Measurements from ENCODE around the gene ONECUT3. TPM values are rescaled to one million over a fixed set of nuclear protein-coding genes. Genes with fewer than 3 reads are reported as not detected.

Gene ONECUT3

DNA sequence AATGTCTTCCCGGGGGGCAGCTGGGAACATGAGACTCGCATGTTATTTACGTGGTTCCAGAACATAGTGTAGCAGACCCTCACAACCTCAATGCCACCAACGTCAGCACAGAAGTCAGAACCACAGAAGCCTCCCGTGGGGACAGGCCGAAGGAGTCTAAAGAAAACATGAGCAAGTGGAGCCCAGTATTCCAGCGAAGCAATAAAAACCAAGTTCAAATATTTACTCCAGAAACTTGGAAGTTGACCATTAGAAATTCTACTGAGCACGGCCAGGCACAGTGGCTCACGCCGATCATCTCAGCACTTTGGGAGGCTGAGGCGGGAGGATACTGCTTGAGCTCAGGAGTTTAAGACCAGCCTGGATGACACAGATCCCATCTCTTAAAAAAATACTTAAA lies 76.7 kb downstream of the ONECUT3 start:
- no peak overlapping the region for H3K9ac ChIP-seq (ENCODE audit: low read depth, low read length, poor library complexity)
- no peaks in the 10 kb centered on the region for H3K27me3 ChIP-seq (ENCODE audit: control insufficient read depth in 3 of 3, insufficient read depth in 3 of 3, low read depth in 1 of 3, low read length in 3 of 3)
- H3K18ac ChIP-seq (ENCODE audit: low read length), result no peak overlapping the region
- no peak overlapping the region for H2BK12ac ChIP-seq (ENCODE audit: low read length)
- peaks cover 25% of the 10 kb centered on the region for H3K79me1 ChIP-seq (ENCODE audit: low read depth, low read length)
- H3K14ac ChIP-seq (ENCODE audit: low read length), result no peak overlapping the region
- no CpG with 5 or more reads among the region's 11 CpGs for WGBS, 2 donors (ENCODE audit: extremely low coverage in 2 of 2, insufficient read length in 2 of 2, insufficient replicate concordance in 1 of 2)
- no peak overlapping the region for H2BK15ac ChIP-seq (ENCODE audit: low read length)
- H2BK120ac ChIP-seq (ENCODE audit: low read depth, low read length), result no peak overlapping the region
- peaks cover 9 to 43% of the 10 kb centered on the region in 2 donors for H3K36me3 ChIP-seq (replicated peaks in 1 of 2; ENCODE audit: control insufficient read depth in 2 of 2, insufficient read depth in 2 of 2, low read length in 2 of 2)
- no peak overlapping the region for H4K91ac ChIP-seq (ENCODE audit: low read depth, low read length, poor library complexity)
- H3K4me2 ChIP-seq (ENCODE audit: insufficient read depth, low read length, poor library complexity, severe bottlenecking), result no peak overlapping the region
- peaks cover 3 to 11% of the 10 kb centered on the region in 2 donors for H3K4me1 ChIP-seq (ENCODE audit: control insufficient read depth in 2 of 2, insufficient read depth in 1 of 2, low read depth in 1 of 2, low read length in 2 of 2)
- no peak overlapping the region for H3K4ac ChIP-seq (ENCODE audit: low read length)
- no peak overlapping the region for H3K27ac ChIP-seq (replicated peaks; ENCODE audit: low read length)
- H3K4me3 ChIP-seq (ENCODE audit: low read length in 2 of 2), result no peak overlapping the region
- DNase-seq (ENCODE audit: low spot score), result no peak
- H3K23ac ChIP-seq (ENCODE audit: low read depth, low read length, poor library complexity), result no peak overlapping the region
- H2AK5ac ChIP-seq (ENCODE audit: low read depth, low read length), result no peak overlapping the region
- no peak overlapping the region for H2BK5ac ChIP-seq (ENCODE audit: low read length)
- H4K8ac ChIP-seq (ENCODE audit: low read depth, low read length), result no peak overlapping the region
- H3K9me3 ChIP-seq (replicated peaks in 1 of 2; ENCODE audit: control insufficient read depth in 2 of 2, insufficient read depth in 1 of 2, low read depth in 1 of 2, low read length in 2 of 2), result peaks cover 0 to 1% of the 10 kb centered on the region in 2 donors
- no peak overlapping the region for H2AFZ ChIP-seq (ENCODE audit: low read length)

- H4K91ac ChIP-seq (ENCODE audit: low read depth, low read length, poor library complexity), result no peak overlapping the region
- peaks cover 25% of the 10 kb centered on the region for H3K79me1 ChIP-seq (ENCODE audit: low read depth, low read length)
- no peak overlapping the region for H3K9ac ChIP-seq (ENCODE audit: low read depth, low read length, poor library complexity)
- H4K8ac ChIP-seq (ENCODE audit: low read depth, low read length), result no peak overlapping the region
- no peak overlapping the region for H3K4ac ChIP-seq (ENCODE audit: low read length)
- no peak overlapping the region for H2BK15ac ChIP-seq (ENCODE audit: low read length)
- H2BK5ac ChIP-seq (ENCODE audit: low read length), result no peak overlapping the region
- H3K4me1 ChIP-seq (ENCODE audit: control insufficient read depth in 2 of 2, insufficient read depth in 1 of 2, low read depth in 1 of 2, low read length in 2 of 2), result peaks cover 3 to 11% of the 10 kb centered on the region in 2 donors
- H2AK5ac ChIP-seq (ENCODE audit: low read depth, low read length), result no peak overlapping the region
- no CpG with 5 or more reads among the region's 15 CpGs for WGBS, 2 donors (ENCODE audit: extremely low coverage in 2 of 2, insufficient read length in 2 of 2, insufficient replicate concordance in 1 of 2)
- DNase-seq (ENCODE audit: low spot score), result no peak
- H2BK120ac ChIP-seq (ENCODE audit: low read depth, low read length), result no peak overlapping the region
- no peak overlapping the region for H3K27ac ChIP-seq (replicated peaks; ENCODE audit: low read length)
- no peak overlapping the region for H2AFZ ChIP-seq (ENCODE audit: low read length)
- H3K4me2 ChIP-seq (ENCODE audit: insufficient read depth, low read length, poor library complexity, severe bottlenecking), result no peak overlapping the region
- no peaks in the 10 kb centered on the region for H3K27me3 ChIP-seq (ENCODE audit: control insufficient read depth in 3 of 3, insufficient read depth in 3 of 3, low read depth in 1 of 3, low read length in 3 of 3)
- H3K9me3 ChIP-seq (replicated peaks in 1 of 2; ENCODE audit: control insufficient read depth in 2 of 2, insufficient read depth in 1 of 2, low read depth in 1 of 2, low read length in 2 of 2), result peaks cover 0 to 1% of the 10 kb centered on the region in 2 donors
- H3K36me3 ChIP-seq (replicated peaks in 1 of 2; ENCODE audit: control insufficient read depth in 2 of 2, insufficient read depth in 2 of 2, low read length in 2 of 2), result peaks cover 9 to 42% of the 10 kb centered on the region in 2 donors
- H3K23ac ChIP-seq (ENCODE audit: low read depth, low read length, poor library complexity), result no peak overlapping the region
- no peak overlapping the region for H2BK12ac ChIP-seq (ENCODE audit: low read length)
- H3K14ac ChIP-seq (ENCODE audit: low read length), result no peak overlapping the region
- H3K4me3 ChIP-seq (ENCODE audit: low read length in 2 of 2), result no peak overlapping the region
- H3K18ac ChIP-seq (ENCODE audit: low read length), result no peak overlapping the region
Measured at GRCh38 chr19:1830568-1830967, 77.3 kb downstream of the ONECUT3 start.

Small RNAs within 50 kb of the gene (small RNA-seq; reads per million reads assigned to genes)
- not detected for gene RF00017 (ENCODE audit: insufficient read depth)

Data from neuronal stem cell (in vitro differentiated cells).